ENCODE measurements around the gene CYP24A1.

The CYP24A1 gene

GRCh38 chr20:54214566-54214965 is 40.8 kb upstream of the CYP24A1 start:
- H3K27me3 ChIP-seq (ENCODE audit: control insufficient read depth in 1 of 2, insufficient read depth in 2 of 2, low read length in 2 of 2), result no peaks in the 10 kb centered on the region
- H3K4me3 ChIP-seq (ENCODE audit: low read depth in 1 of 2, low read length in 2 of 2), result no peak overlapping the region
- no peak overlapping the region for H3K27ac ChIP-seq (ENCODE audit: low read depth, low read length)
- no peak overlapping the region for H3K9ac ChIP-seq (ENCODE audit: low read depth in 1 of 2, low read length in 2 of 2)
- H3K36me3 ChIP-seq (ENCODE audit: control insufficient read depth in 1 of 2, insufficient read depth in 2 of 2, low read length in 2 of 2), result peaks cover 3 to 20% of the 10 kb centered on the region in 2 donors
- no peaks in the 10 kb centered on the region for H3K9me3 ChIP-seq (ENCODE audit: control insufficient read depth in 1 of 2, low read length in 2 of 2)
- peaks cover 0 to 4% of the 10 kb centered on the region in 2 donors for H3K4me1 ChIP-seq (ENCODE audit: control insufficient read depth in 1 of 2, insufficient read depth in 2 of 2, low read length in 2 of 2)

- H3K4me3 ChIP-seq (ENCODE audit: low read depth in 1 of 2, low read length in 2 of 2), result no peak overlapping the region
- H3K9me3 ChIP-seq (ENCODE audit: control insufficient read depth in 1 of 2, low read length in 2 of 2), result no peaks in the 10 kb centered on the region
- peaks cover 7 to 12% of the 10 kb centered on the region in 2 donors for H3K4me1 ChIP-seq (ENCODE audit: control insufficient read depth in 1 of 2, insufficient read depth in 2 of 2, low read length in 2 of 2)
- H3K36me3 ChIP-seq (ENCODE audit: control insufficient read depth in 1 of 2, insufficient read depth in 2 of 2, low read length in 2 of 2), result peaks cover 3 to 20% of the 10 kb centered on the region in 2 donors
- H3K27ac ChIP-seq (ENCODE audit: low read depth, low read length), result no peak overlapping the region
- H3K9ac ChIP-seq (ENCODE audit: low read depth in 1 of 2, low read length in 2 of 2), result no peak overlapping the region
- H3K27me3 ChIP-seq (ENCODE audit: control insufficient read depth in 1 of 2, insufficient read depth in 2 of 2, low read length in 2 of 2), result no peaks in the 10 kb centered on the region
These were observed 39.1 kb upstream of the CYP24A1 start for GRCh38 chr20:54212871-54213270.

- H3K27ac ChIP-seq (ENCODE audit: low read depth, low read length), result no peak overlapping the region
- no peaks in the 10 kb centered on the region for H3K27me3 ChIP-seq (ENCODE audit: control insufficient read depth in 1 of 2, insufficient read depth in 2 of 2, low read length in 2 of 2)
- no peak overlapping the region for H3K9ac ChIP-seq (ENCODE audit: low read depth in 1 of 2, low read length in 2 of 2)
- H3K9me3 ChIP-seq (ENCODE audit: control insufficient read depth in 1 of 2, low read length in 2 of 2), result no peaks in the 10 kb centered on the region
- H3K36me3 ChIP-seq (ENCODE audit: control insufficient read depth in 1 of 2, insufficient read depth in 2 of 2, low read length in 2 of 2), result peaks cover 3 to 17% of the 10 kb centered on the region in 2 donors
- no peak overlapping the region for H3K4me3 ChIP-seq (ENCODE audit: low read depth in 1 of 2, low read length in 2 of 2)
- H3K4me1 ChIP-seq (ENCODE audit: control insufficient read depth in 1 of 2, insufficient read depth in 2 of 2, low read length in 2 of 2), result peaks cover 7 to 12% of the 10 kb centered on the region in 2 donors
These were observed 38.4 kb upstream of the CYP24A1 start for GRCh38 chr20:54212226-54212625.

DNA sequence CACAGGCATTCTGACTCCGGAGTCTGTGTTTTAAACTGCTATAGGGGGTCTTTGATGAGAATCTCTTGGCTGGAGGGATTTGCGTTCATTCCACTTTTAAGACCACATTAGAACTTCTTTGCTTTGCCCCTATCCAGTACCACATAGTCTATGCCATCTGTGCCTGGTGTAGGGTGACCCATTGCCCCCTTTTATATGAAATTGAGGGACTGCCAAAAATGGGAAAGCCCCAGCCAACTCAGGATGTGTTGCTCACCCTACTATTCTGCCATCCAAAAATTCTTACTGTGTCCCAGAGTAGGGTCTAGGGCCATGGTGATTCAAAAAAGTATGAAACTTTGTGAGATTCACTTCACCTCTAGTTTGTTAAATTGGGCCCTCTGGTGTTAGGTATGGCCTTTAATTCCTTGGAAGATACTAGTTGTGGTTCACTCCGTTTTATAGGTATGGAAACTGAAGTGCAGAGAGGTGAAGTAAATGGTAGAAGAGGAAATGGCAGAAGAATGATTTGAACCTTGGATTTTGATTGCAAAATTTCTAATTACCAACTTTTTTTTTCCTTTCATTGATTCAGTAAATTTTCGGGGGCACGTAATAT is 35.5 kb upstream of the CYP24A1 start:
- Histone ChIP-seq H3K36me3 (ENCODE audit: control insufficient read depth in 1 of 2, insufficient read depth in 2 of 2, low read length in 2 of 2) (no peaks in the 10 kb centered on the region), H3K27ac (ENCODE audit: low read depth, low read length) (no peak overlapping the region)

DNA sequence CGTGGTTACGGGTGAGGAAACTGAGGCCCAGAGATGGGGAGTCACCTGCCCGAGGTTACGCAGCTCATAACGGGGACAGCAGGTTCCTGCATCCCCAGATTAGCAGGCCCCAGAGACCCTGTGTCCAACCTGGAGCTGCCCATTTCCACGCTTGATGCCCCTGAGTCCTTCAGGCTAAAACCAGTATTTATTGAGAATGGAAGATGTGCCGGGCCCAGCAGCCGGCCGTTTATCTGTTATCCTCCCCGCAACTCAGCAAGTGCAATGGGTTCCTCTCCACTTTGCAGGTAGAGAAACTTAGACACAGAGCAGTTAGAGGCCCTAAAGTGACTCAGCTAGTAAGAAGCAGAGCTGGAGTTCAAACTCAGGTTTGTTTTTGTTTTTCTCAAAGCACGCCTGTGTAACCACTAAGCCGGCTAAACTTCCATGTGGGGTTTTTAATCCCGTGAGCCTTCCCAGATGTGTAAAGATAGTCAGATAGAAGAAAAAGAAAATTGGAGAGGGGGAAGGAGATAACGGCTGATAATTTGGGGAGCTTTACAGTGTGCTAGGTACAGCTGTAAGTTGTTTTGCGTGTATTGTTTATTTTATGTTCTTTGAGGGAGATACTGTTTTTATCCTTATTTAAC is 34.9 kb upstream of the CYP24A1 start:
- no peaks in the 10 kb centered on the region for H3K9me3 ChIP-seq (ENCODE audit: control insufficient read depth in 1 of 2, low read length in 2 of 2)
- H3K36me3 ChIP-seq (ENCODE audit: control insufficient read depth in 1 of 2, insufficient read depth in 2 of 2, low read length in 2 of 2), result no peaks in the 10 kb centered on the region
- peak overlapping the region; percentile 64 to 83 for H3K9ac ChIP-seq (ENCODE audit: low read depth in 1 of 2, low read length in 2 of 2)
- peak overlapping the region; percentile 92 to 94 for H3K4me3 ChIP-seq (ENCODE audit: low read depth in 1 of 2, low read length in 2 of 2)
- peaks cover 7 to 12% of the 10 kb centered on the region in 2 donors for H3K4me1 ChIP-seq (ENCODE audit: control insufficient read depth in 1 of 2, insufficient read depth in 2 of 2, low read length in 2 of 2)
- H3K27ac ChIP-seq (ENCODE audit: low read depth, low read length), result no peak overlapping the region
- no peaks in the 10 kb centered on the region for H3K27me3 ChIP-seq (ENCODE audit: control insufficient read depth in 1 of 2, insufficient read depth in 2 of 2, low read length in 2 of 2)

More for the DNA sequence above, 35.5 kb upstream of the CYP24A1 start:
- Histone ChIP-seq H3K9me3 (ENCODE audit: control insufficient read depth in 1 of 2, low read length in 2 of 2) (no peaks in the 10 kb centered on the region), H3K27me3 (ENCODE audit: control insufficient read depth in 1 of 2, insufficient read depth in 2 of 2, low read length in 2 of 2) (no peaks in the 10 kb centered on the region), H3K9ac (ENCODE audit: low read depth in 1 of 2, low read length in 2 of 2) (peak overlapping the region; percentile 64 to 83), H3K4me3 (ENCODE audit: low read depth in 1 of 2, low read length in 2 of 2) (peak overlapping the region; percentile 92 to 94), H3K4me1 (ENCODE audit: control insufficient read depth in 1 of 2, insufficient read depth in 2 of 2, low read length in 2 of 2) (peaks cover 7 to 12% of the 10 kb centered on the region in 2 donors)

DNA sequence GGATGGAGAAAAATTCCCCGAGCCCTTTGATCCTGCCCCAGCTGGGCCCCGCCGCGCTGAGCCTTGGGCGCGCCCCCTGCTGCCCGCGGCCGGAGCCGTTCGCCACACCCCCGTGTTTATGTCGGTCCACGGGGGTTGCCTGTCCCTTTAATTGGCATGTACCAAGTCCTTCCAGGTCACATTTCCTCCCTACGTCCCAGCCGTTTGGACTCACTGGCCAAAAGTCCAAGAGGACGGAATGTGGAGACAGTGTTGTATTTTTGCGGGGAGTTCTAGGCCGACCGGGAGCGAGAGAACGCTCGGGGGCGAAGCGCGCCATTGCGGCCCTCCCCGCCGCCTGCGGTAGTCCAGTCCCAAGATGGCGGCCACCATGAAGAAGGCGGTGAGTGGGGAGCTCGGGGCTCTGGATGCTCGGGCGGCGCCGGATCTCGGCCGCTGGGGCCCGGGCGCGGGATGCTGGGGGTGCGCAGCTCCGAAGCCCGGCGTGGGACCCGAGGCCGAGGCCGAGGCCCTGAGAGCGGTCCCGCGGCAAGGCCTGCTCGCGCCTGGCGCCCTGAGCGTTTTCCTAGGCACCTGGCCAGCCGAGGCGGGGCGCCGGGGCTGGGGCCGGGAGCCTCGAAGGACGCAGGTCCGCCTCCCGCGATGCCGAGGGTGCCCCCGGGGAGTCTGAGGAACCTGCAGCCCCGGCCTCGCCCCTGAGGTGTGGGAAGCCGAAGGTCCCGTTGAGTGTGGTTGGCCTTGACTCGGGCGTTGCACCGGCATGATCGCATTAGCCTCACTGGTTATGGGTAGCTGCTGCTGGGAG is 34.2 kb upstream of the CYP24A1 start, which contains the start of gene PFDN4:
PFDN4 (plus strand) TSS at position 345 of the 805 bp plus-strand sequence; CDS start at position 359, 14 bp downstream.
- peak within 1 kb of the TSS; percentile 96 for H3K27ac ChIP-seq (ENCODE audit: low read depth, low read length)
- peak within 1 kb of the TSS; percentile 64 to 83 for H3K9ac ChIP-seq (ENCODE audit: low read depth in 1 of 2, low read length in 2 of 2)
- peak within 1 kb of the TSS; percentile 92 to 94 for H3K4me3 ChIP-seq (ENCODE audit: low read depth in 1 of 2, low read length in 2 of 2)
- peaks cover 7 to 12% of the 10 kb centered on the region in 2 donors for H3K4me1 ChIP-seq (ENCODE audit: control insufficient read depth in 1 of 2, insufficient read depth in 2 of 2, low read length in 2 of 2)
- H3K36me3 ChIP-seq (ENCODE audit: control insufficient read depth in 1 of 2, insufficient read depth in 2 of 2, low read length in 2 of 2), result no peaks in the 10 kb centered on the region
- no peaks in the 10 kb centered on the region for H3K9me3 ChIP-seq (ENCODE audit: control insufficient read depth in 1 of 2, low read length in 2 of 2)
- H3K27me3 ChIP-seq (ENCODE audit: control insufficient read depth in 1 of 2, insufficient read depth in 2 of 2, low read length in 2 of 2), result no peaks in the 10 kb centered on the region

GRCh38 chr20:54207053-54207742 is 33.4 kb upstream of the CYP24A1 start:
- Histone ChIP-seq H3K9ac (ENCODE audit: low read depth in 1 of 2, low read length in 2 of 2) (peak overlapping the region in 1 of 2 donors; percentile 83), H3K27me3 (ENCODE audit: control insufficient read depth in 1 of 2, insufficient read depth in 2 of 2, low read length in 2 of 2) (no peaks in the 10 kb centered on the region), H3K36me3 (ENCODE audit: control insufficient read depth in 1 of 2, insufficient read depth in 2 of 2, low read length in 2 of 2) (no peaks in the 10 kb centered on the region), H3K9me3 (ENCODE audit: control insufficient read depth in 1 of 2, low read length in 2 of 2) (no peaks in the 10 kb centered on the region), H3K4me3 (ENCODE audit: low read depth in 1 of 2, low read length in 2 of 2) (peak overlapping the region; percentile 92 to 94), H3K27ac (ENCODE audit: low read depth, low read length) (no peak overlapping the region), H3K4me1 (ENCODE audit: control insufficient read depth in 1 of 2, insufficient read depth in 2 of 2, low read length in 2 of 2) (peaks cover 7 to 12% of the 10 kb centered on the region in 2 donors)

GRCh38 chr20:54205450-54205849 is 31.7 kb upstream of the CYP24A1 start:
- no peaks in the 10 kb centered on the region for H3K9me3 ChIP-seq (ENCODE audit: control insufficient read depth in 1 of 2, low read length in 2 of 2)
- peaks cover 7 to 12% of the 10 kb centered on the region in 2 donors for H3K4me1 ChIP-seq (ENCODE audit: control insufficient read depth in 1 of 2, insufficient read depth in 2 of 2, low read length in 2 of 2)
- H3K9ac ChIP-seq (ENCODE audit: low read depth in 1 of 2, low read length in 2 of 2), result no peak overlapping the region
- H3K36me3 ChIP-seq (ENCODE audit: control insufficient read depth in 1 of 2, insufficient read depth in 2 of 2, low read length in 2 of 2), result no peaks in the 10 kb centered on the region
- H3K4me3 ChIP-seq (ENCODE audit: low read depth in 1 of 2, low read length in 2 of 2), result no peak overlapping the region
- H3K27me3 ChIP-seq (ENCODE audit: control insufficient read depth in 1 of 2, insufficient read depth in 2 of 2, low read length in 2 of 2), result no peaks in the 10 kb centered on the region
- H3K27ac ChIP-seq (ENCODE audit: low read depth, low read length), result no peak overlapping the region

DNA sequence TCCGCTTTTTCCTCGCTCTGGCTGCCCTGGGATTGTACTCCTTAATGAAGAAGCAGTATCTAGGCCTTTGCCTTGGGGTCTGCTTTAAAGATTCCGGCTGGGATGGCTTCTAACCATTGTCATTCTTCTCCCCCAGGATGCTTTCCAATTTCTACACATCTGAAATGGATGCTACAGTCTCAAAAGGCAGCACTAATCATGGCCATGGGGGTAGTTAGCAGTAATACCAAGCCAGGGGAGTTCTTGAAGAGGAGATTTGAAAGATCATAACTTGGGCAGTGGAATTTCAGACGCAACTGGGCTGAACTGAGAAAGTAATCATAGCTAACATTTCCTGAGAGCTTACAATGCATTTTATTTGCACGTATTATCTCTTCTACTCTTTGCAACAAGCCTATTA is 30.7 kb upstream of the CYP24A1 start:
- no peaks in the 10 kb centered on the region for H3K27me3 ChIP-seq (ENCODE audit: control insufficient read depth in 1 of 2, insufficient read depth in 2 of 2, low read length in 2 of 2)
- H3K9ac ChIP-seq (ENCODE audit: low read depth in 1 of 2, low read length in 2 of 2), result no peak overlapping the region
- no peaks in the 10 kb centered on the region for H3K36me3 ChIP-seq (ENCODE audit: control insufficient read depth in 1 of 2, insufficient read depth in 2 of 2, low read length in 2 of 2)
- no peaks in the 10 kb centered on the region for H3K9me3 ChIP-seq (ENCODE audit: control insufficient read depth in 1 of 2, low read length in 2 of 2)
- peaks cover 7% of the 10 kb centered on the region in 2 donors for H3K4me1 ChIP-seq (ENCODE audit: control insufficient read depth in 1 of 2, insufficient read depth in 2 of 2, low read length in 2 of 2)
- H3K4me3 ChIP-seq (ENCODE audit: low read depth in 1 of 2, low read length in 2 of 2), result no peak overlapping the region
- H3K27ac ChIP-seq (ENCODE audit: low read depth, low read length), result no peak overlapping the region
